ENCODE data around the gene GPN3. TPM values are rescaled to one million over a fixed set of nuclear protein-coding genes. Genes with fewer than 3 reads are reported as not detected.
A peak's percentile ranks its signal among the peaks of the same experiment; 100 is the strongest.
"Not testable (repeated sequence)": the region's sequence is repeated elsewhere in the genome, so short reads cannot be mapped to it uniquely, and the experiment has no call there.

GPN3 gene
- total RNA-seq, 2 donors from 2014 or later, result 28.4 to 40.2 TPM

GRCh38 chr12:110501399-110501751 is 33.3 kb upstream of the GPN3 start:
- DNase-seq (ENCODE audit: low spot score), result peak; percentile 49
- intact Hi-C loops (cut with DNase I), result loop anchor here (5.0 kb wide), 1 partner anchor 34 kb away; the partner anchor contains the start of genes FAM216A and GPN3
- under 1% methylated on average over 17 of the region's 17 CpGs for WGBS

GRCh38 chr12:110498984-110499706 is 31.1 kb upstream of the GPN3 start:
- DNase-seq (ENCODE audit: low spot score), result no peak
- WGBS, result 69% methylated on average over 4 of the region's 4 CpGs
- no peak for TF ChIP-seq POLR2AphosphoS5 (IDR thresholded peaks at IDR 0.05)
- TF ChIP-seq POLR2A (IDR thresholded peaks at IDR 0.05), result no peak
- TF ChIP-seq CTCF (IDR thresholded peaks at IDR 0.05), result no peak
- Histone ChIP-seq H3K27ac (no peak overlapping the region), H3K4me3 (no peak overlapping the region), H3K9me3 (no peaks in the 10 kb centered on the region), H3K36me3 (no peaks in the 10 kb centered on the region), H3K4me1 (replicated peaks) (no peaks in the 10 kb centered on the region), H3K27me3 (replicated peaks; ENCODE audit: insufficient read depth) (no peaks in the 10 kb centered on the region)
- intact Hi-C loops (cut with DNase I), result no loop called here

More at GRCh38 chr12:110501399-110501751, 33.3 kb upstream of the GPN3 start:
- Histone ChIP-seq H3K27me3 (replicated peaks; ENCODE audit: insufficient read depth) (no peaks in the 10 kb centered on the region), H3K4me3 (peak overlapping the region; percentile 70 to 93), H3K9me3 (no peaks in the 10 kb centered on the region), H3K4me1 (replicated peaks) (no peaks in the 10 kb centered on the region), H3K36me3 (no peaks in the 10 kb centered on the region), H3K27ac (peak overlapping the region; percentile 84 to 92)
- no peak for TF ChIP-seq POLR2A (IDR thresholded peaks at IDR 0.05)
- TF ChIP-seq POLR2AphosphoS5 (IDR thresholded peaks at IDR 0.05), result no peak

GRCh38 chr12:110475426-110475825 is 7.4 kb upstream of the GPN3 start:
- no peak for DNase-seq (ENCODE audit: low spot score)
- no peak for TF ChIP-seq POLR2A (IDR thresholded peaks at IDR 0.05)
- no peak for TF ChIP-seq CTCF (IDR thresholded peaks at IDR 0.05)
- no peak for TF ChIP-seq POLR2AphosphoS5 (IDR thresholded peaks at IDR 0.05)
- Histone ChIP-seq H3K36me3 (no peaks in the 10 kb centered on the region), H3K4me3 (no peak overlapping the region), H3K9me3 (no peaks in the 10 kb centered on the region), H3K4me1 (replicated peaks) (no peaks in the 10 kb centered on the region), H3K27me3 (replicated peaks; ENCODE audit: insufficient read depth) (no peaks in the 10 kb centered on the region), H3K27ac (no peak overlapping the region)
- intact Hi-C loops (cut with DNase I), result no loop called here
- WGBS, result 95% methylated on average over 7 of the region's 7 CpGs

- DNase-seq (ENCODE audit: low spot score), result no peak
- TF ChIP-seq POLR2A (IDR thresholded peaks at IDR 0.05), result no peak
- no peak for TF ChIP-seq POLR2AphosphoS5 (IDR thresholded peaks at IDR 0.05)
- TF ChIP-seq CTCF (IDR thresholded peaks at IDR 0.05), result no peak
- intact Hi-C loops (cut with DNase I), result loop anchor here (5.0 to 10.0 kb wide), 3 partner anchors 34 to 227 kb away; partner anchors contain the start of genes RAD9B and VPS29
Measured at GRCh38 chr12:110467847-110468213, 227 bp downstream of the GPN3 start.

GRCh38 chr12:110466791-110467190 is 1.3 kb downstream of the GPN3 start:
- H3K27me3 ChIP-seq (replicated peaks; ENCODE audit: insufficient read depth), result no peaks in the 10 kb centered on the region
- H3K4me1 ChIP-seq (replicated peaks), result no peaks in the 10 kb centered on the region
- TF ChIP-seq CTCF (IDR thresholded peaks at IDR 0.05) (no peak), POLR2A (IDR thresholded peaks at IDR 0.05) (no peak), POLR2AphosphoS5 (IDR thresholded peaks at IDR 0.05) (no peak)
- 40% methylated on average over 5 of the region's 5 CpGs for WGBS
- no peaks in the 10 kb centered on the region for H3K9me3 ChIP-seq
- intact Hi-C loops (cut with DNase I), result loop anchor here (5.0 to 10.0 kb wide), 3 partner anchors 36 to 228 kb away; partner anchors contain the start of genes RAD9B and VPS29
- no peak for DNase-seq (ENCODE audit: low spot score)
- H3K36me3 ChIP-seq, result no peaks in the 10 kb centered on the region
- H3K27ac ChIP-seq, result no peak overlapping the region
- H3K4me3 ChIP-seq, result no peak overlapping the region

More at GRCh38 chr12:110467847-110468213, 227 bp downstream of the GPN3 start:
- Histone ChIP-seq H3K4me3 (peak overlapping the region; percentile 51 to 70), H3K9me3 (no peaks in the 10 kb centered on the region), H3K27me3 (replicated peaks; ENCODE audit: insufficient read depth) (no peaks in the 10 kb centered on the region), H3K36me3 (no peaks in the 10 kb centered on the region), H3K4me1 (replicated peaks) (no peaks in the 10 kb centered on the region), H3K27ac (peak overlapping the region; percentile 80 to 92)
- under 1% methylated on average over 15 of the region's 15 CpGs for WGBS

- H3K36me3 ChIP-seq; H3K4me1 ChIP-seq (replicated peaks); DNase-seq (ENCODE audit: low spot score); H3K27ac ChIP-seq; H3K9me3 ChIP-seq; H3K4me3 ChIP-seq; H3K27me3 ChIP-seq (replicated peaks; ENCODE audit: insufficient read depth): not testable (repeated sequence)
- WGBS, result 89% methylated on average over 11 of the region's 11 CpGs
- intact Hi-C loops (cut with DNase I), result loop anchor here (5.0 to 10.0 kb wide), 3 partner anchors 37 to 229 kb away; partner anchors contain the start of genes RAD9B and VPS29
Measured at GRCh38 chr12:110465765-110466164, 2.3 kb downstream of the GPN3 start.

Data from prostate gland (tissue), 2 donors.